ENCODE results near the gene ASB7.

The ASB7 gene

DNA sequence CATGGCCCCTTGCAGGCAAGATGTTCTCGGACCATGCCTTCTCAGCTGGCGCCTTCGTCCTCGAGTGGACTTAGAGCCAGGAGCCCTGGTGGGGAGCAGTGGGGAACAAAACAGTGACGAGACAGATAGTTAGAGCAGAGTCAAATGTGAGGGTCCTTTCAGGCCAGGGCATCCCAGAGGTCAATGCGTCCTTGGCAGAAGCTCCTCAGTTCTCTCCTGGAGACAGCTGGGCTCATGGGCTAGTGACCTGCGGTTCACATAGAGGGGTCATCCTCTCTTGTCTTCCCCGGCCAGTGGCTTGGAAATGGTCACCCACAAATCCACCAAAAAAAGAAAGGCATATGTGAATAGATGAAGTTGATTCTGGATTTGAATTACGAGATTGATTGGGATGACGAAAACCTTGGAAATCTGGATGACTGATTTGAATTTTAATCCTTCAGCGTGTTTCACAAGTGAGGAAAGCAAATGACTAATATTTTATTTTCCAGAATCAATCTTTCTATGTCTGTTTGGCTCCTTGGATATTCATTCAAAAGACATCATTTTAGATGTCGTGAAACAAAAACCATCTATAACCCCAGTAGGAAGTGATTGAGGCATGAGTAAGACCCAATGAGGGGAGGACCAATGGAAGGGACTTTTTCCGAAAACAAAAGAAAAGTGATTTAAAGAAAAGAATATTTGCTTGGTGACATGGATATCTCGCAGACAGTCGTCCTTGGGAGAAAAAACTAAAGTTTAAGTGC is 84.5 kb downstream of the ASB7 start:
- DNase-seq (ENCODE audit: low read depth) = peak; percentile 59

DNA sequence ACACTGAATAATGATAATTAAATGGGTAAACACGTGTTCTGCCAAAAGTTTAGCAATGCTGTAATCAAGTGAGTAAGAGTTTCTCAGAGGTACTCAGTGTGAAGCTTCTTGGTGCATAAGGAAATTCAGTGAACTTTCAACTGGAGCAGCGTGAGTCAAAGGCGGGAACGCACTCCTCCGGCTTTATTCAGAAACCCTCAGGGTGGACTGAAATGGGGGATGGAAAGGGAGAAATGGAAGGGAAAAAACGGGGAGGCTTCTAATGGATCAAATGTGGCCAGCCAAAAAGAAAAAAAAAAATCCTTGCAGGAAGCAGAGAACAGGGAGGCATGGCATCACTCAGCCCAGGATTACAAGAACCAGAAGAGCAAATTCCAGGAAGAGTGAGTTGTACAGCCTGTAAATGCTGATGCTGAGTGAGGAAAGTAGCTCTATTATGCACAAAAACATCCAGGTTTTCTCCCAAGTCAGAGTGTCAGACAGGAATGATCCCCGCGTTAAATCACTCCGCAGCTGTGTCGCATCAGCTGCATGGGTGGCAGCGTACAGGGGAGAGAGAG is 85.3 kb downstream of the ASB7 start:
- DNase-seq (ENCODE audit: low read depth) = peak; percentile 78

DNA sequence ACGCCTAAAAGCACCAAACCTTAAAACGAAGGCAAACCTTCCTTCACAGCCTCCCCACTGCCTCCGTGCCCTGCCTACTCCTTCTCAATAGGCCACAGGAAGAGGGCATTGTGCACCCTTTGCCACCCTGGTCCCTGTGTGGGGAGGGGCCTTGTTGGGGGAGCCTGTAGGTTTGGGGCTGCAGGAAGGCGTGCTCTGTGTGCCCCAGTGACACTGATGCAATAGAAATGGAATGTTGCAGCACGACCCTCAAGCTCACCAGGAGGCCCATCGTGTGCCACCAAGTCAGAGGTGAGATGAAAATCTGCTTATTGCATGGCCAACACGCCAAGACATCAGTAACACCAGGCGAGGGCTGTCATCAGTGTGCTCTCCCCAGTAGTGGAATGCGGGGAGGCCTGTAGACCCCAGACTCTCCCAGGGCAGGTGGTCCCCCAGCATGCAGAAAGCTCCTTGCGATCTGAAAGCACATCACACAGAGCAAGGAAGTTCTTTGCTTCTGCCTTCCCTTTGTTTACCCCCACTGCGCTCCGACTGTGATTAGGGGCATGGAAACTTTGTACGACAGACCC is 86.2 kb downstream of the ASB7 start:
- no peak for DNase-seq (ENCODE audit: low read depth)

DNA sequence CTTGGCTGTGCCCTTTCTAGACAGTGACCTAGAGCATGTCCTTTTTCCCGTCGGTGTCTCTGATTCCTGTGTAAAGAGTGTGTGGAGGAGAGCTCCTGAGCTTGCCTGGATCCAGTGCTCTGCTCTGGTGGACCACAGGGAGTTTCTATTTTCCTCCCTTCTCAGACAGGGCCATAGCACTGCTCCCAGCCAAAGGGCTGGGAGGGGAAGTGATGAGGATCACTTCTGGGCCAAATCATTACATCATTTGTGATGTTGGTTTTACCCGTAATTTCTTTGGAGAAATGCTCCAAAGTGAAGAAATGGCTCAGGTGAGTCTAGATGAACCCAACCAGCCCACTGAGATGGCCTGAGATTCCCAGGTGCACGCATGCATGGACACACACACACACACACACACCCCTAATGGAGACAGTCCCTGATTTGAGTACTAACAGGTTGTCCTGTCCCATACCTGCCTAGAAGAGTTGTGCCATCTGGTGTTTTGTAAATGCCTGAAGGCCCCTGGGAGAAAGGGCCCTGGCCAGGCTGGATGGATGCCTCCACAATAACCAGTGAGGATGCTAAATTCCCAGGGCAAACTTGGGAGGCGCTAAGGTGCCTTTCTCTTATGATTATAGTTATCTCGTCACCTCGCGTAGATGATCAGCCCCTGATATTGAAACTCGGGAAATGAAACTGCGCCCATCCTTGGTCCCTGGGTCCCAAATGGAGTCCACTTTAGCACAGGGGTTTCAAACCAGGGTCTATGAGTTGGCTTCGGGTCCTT is 86.9 kb downstream of the ASB7 start:
- no peak for DNase-seq (ENCODE audit: low read depth)

DNA sequence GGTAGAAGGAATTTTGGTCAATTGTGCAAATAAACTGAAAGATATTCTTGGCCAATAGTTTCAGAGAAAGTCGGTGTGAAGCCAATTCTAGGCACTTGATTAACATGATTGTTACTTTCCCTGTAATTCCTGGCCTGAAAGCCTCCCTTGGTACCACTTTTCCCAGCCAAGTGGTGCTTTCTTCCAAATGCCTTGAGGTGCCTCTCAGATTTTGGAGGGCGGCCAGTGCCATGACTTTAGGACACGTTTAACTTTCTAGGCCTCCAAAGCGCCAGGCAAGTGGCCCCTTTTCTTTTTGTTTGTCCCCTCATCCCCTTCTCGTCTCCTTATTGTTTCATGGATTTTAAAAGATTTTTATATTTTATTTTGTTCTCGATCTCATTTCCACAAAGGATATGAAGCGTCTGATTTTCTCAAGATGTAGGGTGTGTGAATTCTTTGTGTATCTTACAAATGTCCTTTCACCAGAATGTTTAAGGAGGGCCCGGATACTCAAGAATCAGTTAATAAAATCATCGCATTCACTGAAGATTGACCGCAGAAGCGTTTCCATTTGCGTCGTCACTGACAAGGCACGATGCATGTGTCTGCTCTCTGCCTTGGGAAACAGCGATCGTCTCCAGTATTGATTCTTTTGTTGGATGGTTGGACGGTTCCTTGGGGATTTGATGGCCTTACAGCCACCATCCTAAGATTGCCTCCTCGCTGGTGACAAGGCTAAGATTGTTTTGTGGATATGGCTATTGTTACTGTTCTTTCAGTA is 87.8 kb downstream of the ASB7 start:
- no peak for DNase-seq (ENCODE audit: low read depth)

DNA sequence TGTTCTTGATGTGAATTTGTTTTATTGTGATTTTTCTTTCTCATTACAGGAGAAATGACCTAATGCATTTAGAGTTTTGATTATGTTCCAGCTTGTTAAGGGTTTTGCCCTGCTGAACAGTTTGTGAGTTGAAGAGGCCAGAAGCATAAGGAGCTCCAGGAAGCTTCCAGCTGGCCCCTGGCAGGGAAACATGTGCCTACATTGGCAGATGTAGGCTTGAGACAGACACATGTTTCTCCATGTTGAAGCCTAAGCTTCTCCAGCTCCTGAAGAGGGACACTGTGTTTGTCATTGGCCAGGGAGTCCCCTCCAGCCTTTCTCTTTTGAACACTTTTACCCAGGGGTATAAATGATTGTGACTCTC is 88.4 kb downstream of the ASB7 start:
- DNase-seq (ENCODE audit: low read depth) = no peak

DNA sequence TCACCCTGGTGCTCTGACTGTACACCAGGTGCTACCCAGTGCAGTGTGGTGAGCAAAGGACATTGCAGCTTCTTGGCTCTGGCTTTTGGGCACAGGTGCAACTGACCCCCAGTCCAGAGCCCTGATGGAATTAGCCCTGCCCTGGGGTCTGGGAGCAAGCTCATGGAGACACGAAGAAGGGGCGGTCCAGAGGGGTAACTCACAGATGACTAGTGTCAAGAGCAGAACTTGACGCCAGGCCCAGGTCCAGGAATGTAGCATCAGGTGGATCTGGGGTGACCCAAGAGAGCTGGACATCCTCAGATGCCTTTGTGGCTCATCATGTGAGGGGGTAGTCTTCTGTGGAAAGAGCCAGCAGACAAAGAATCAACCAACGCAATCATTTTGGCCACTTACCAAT is 88.9 kb downstream of the ASB7 start:
- no peak for DNase-seq (ENCODE audit: low read depth)

DNA sequence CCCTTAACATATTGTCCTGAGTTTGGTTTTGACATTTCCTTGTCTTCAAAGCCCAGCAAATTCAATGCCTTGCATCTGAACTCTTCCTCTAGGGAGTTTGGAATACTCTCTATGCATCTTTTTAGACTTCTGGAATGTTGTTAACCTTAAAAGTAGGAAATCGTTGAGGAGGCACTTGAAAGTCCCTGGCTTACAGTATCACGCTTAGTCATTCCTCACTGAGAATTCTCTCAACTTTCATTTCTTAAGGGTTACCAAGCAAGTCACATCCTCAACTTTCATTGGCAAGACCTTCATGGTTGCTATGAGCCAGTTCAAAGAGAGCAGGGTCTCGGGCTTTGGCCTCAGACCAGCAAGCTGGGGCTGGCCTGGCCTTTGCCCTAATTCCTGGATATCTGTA is 89.9 kb downstream of the ASB7 start:
- DNase-seq (ENCODE audit: low read depth) = no peak

DNA sequence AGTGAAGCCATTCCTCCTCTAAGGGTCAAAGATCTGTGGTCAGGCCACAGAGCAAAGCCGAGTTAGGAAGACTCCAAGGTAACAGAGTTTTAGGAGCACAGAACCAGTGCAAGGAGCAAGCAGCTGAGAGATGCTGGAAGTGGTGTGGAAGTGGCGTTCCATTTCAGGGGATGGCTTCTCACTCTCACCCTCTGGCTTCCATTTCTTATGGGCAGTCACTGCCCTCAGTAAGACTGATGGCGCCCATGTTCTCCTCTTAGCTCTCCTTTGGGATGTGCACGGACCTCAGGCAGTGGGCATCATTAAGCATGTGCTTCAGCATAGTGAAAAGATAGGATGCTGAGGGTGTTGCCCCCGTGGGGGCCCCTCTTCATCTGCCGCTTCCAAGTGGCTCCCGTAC is 90.3 kb downstream of the ASB7 start:
- no peak for DNase-seq (ENCODE audit: low read depth)

DNA sequence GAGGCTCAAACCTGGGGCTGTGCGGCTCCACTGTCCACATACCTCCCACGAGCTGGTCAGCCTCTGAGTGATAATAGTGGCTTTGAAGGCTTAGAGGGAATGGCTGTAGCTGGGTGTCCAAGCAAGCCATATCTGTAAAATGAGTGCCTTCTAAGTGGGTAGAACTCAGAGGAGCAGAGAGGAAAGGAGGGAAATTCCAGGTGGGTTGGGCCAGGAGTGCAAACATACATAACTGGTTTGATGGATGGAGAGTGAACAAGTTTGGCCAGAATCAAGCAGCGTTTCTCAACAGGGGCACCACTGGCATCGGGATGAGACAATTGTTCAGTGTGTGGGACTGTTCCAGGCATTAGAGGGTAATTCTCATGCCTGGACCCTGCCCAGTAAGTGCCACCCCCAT is 91.1 kb downstream of the ASB7 start:
- DNase-seq (ENCODE audit: low read depth) = no peak

DNA sequence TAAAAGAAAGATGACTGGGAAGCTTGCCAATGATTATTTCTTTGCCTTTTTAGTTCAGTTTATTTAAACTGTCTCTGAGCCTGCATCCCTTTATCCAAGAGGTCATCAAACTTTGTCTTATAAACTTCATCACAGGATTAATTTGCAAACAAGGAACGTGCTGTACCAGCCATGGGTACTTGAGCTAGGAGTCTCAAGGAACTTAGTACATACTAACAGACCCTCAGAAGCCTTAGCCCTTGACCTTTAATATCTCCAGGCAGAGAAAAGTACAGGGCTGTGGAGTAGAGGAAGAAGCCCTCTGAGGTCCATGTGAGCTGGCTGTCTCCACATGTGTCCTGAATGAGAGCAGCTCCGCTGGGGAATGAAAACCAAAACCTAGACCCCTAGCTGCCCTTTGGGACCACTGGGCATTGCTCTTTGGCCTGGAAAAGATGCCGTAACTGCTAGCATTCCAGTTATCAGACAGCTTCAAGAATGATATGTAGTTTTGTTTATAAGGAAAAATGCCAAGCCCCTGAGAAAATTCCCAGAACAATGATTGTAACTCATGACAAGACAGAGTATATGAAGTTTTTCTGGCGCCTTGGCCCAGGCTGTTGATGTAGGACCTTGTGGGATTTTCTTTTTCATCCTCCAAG is 92.1 kb downstream of the ASB7 start:
- DNase-seq (ENCODE audit: low read depth) = no peak

DNA sequence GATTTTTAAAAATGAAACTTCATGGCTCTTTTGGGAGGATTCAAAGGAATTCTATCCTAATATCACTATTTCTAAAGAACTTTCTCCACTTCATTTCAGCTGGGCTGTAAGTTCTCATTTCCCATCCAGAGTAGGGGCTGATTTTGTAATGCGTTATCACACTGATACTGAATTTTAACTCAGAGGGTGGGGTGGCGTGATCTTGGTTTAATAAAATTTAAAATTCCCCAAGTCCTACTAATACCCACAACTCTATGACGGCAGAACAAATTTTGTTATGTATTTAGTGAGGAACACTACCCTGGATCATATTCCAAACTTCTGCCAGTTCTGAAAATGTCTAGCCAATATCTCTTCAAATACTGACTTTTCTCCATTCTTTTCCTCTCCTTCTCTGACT is 92.7 kb downstream of the ASB7 start:
- no peak for DNase-seq (ENCODE audit: low read depth)

DNA sequence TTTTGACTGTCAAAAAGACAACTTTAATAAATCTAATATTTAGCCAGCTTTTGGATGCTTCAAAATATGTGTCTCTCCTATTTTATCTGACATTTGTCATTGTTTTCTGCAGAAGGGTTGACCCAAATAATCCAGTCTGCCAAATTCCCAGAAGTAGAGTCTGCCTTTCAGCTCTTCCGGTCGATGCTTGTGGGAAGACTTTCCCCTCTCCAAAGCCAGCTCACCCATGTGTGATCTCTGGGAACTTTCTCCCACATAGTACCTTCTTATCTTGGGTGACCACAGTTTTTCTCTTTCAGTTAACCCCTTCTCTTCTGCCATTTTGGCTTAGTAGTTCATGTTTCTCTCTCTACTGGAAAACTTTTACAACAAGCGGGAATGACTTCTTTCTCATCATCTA is 94.1 kb downstream of the ASB7 start:
- DNase-seq (ENCODE audit: low read depth) = no peak

Data from fibroblast of the conjunctiva (primary cell).